GM12872 (cell line): ENCODE data around the gene STK24.

Source experiments
- TF ChIP-seq, protein P1 (sequence below): IDR thresholded peaks from 3 replicates; pipeline ENCODE4 v1.5.1; 2011; ENCODE audit warnings: low read depth, mild to moderate bottlenecking, low read length, moderate library complexity; ENCODE audit not compliant: insufficient read depth

Gene STK24

GRCh38 chr13:98487016-98487415 lies 89.9 kb downstream of the STK24 start:
- TF ChIP-seq, protein P1, sequence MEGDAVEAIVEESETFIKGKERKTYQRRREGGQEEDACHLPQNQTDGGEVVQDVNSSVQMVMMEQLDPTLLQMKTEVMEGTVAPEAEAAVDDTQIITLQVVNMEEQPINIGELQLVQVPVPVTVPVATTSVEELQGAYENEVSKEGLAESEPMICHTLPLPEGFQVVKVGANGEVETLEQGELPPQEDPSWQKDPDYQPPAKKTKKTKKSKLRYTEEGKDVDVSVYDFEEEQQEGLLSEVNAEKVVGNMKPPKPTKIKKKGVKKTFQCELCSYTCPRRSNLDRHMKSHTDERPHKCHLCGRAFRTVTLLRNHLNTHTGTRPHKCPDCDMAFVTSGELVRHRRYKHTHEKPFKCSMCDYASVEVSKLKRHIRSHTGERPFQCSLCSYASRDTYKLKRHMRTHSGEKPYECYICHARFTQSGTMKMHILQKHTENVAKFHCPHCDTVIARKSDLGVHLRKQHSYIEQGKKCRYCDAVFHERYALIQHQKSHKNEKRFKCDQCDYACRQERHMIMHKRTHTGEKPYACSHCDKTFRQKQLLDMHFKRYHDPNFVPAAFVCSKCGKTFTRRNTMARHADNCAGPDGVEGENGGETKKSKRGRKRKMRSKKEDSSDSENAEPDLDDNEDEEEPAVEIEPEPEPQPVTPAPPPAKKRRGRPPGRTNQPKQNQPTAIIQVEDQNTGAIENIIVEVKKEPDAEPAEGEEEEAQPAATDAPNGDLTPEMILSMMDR = no peak

DNA sequence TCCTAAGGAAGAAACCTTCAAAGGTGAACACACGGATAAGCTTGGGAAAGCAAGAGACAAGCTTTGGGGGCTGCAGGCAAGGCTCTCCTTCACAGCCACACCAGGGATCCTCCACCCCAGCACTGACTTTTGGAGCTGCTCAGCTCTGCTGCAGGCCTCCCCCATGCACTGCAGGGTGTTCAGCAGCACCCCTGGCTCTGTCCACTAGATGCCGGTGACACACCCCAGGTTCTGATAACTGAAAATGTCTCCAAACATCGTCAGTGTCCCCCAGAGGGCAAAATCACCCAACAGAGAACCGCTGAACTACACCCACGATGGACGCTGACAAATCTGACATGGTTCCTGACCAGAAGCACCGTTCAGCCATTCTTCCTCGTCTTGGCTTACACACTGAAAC lies 90.5 kb downstream of the STK24 start:
- TF ChIP-seq, protein P1 = no peak

- TF ChIP-seq, protein P1 = no peak
Observed at GRCh38 chr13:98485561-98485960, 91.3 kb downstream of the STK24 start.

GRCh38 chr13:98484289-98485219 lies 92.4 kb downstream of the STK24 start:
- TF ChIP-seq, protein P1 = no peak

DNA sequence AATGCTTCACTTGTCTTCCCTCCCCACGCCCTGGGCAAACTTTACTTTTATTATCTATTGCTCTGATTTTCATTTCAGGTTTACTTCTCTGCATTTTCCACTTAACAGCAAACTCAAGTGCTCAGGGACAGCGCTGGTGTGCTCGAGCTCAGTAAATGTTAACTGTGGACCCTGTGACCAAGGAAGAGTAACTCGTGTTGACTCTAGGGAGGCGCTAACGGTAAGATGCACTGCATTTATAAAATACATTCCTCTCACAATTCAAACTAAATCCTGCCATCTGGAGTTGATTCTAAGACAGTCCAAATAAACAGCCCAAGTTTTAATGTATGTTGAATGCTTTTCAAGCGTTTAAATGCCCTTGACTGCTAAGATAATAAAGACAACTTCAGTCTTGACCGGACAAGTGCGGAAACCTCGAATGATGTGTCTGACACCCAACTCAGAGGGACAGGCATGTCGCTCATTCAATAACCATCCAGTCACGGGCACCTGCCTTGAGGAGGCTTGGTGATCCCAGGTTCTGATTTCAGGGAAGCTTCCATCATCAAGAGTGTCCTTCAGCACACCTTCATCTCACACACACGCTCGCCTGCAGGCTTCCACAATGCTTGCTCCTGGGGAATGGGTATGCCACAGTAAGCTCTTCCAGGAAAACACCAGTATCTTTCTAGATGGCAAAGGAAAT lies 93.2 kb downstream of the STK24 start:
- TF ChIP-seq, protein P1 = no peak

DNA sequence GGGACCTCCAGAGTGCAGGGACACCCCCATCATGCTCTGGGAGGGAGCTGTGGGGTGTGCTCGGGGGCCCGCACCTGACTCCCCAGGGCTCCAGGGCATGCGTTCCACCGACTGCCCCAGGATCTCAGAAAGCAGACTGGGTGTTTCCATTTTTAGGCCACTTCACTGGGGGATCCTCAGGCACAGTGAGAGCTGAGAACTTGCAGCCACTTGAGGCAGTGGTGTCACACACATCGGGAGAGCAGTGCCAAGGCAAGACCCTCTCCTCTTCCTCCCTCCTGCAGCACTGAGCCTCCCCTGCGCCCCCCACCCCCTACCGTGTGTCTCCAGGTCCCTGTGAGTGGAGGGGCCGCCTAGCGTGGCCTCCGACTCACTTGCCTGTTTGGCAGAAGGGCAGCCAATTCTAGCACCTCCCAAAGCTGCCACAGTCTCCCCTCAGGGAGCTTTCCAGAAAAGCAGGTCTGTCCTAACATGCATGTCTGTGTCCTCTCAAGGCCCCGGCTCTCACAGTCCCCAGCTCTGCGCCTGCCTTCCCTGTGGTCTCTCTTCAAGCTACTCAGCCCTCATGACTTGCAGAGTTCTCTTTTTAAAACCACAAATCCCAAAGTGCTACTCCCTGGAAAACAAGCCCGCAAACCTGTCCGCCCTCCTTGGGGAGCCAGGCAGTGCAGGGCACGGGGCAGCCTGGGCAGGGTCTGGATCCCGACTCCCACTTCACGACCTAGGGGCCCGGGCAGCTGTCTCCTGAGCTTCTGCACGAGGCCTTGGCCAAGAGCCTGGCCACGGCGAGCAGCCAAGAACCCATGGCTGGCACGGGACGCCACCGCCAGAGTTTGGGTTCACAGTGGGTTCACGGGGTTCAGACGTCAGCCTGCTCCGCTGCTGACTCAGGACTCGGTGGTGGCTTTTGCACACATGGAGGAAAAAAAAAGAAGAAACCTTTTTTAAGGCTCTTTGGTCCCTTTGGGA lies 94.1 kb downstream of the STK24 start:
- TF ChIP-seq, protein P1 = peak; percentile 68
